ENCODE measurements around the gene RBMS1.
"Not testable (repeated sequence)": the region's sequence is repeated elsewhere in the genome, so short reads cannot be mapped to it uniquely, and the experiment has no call there.

Gene RBMS1

DNA sequence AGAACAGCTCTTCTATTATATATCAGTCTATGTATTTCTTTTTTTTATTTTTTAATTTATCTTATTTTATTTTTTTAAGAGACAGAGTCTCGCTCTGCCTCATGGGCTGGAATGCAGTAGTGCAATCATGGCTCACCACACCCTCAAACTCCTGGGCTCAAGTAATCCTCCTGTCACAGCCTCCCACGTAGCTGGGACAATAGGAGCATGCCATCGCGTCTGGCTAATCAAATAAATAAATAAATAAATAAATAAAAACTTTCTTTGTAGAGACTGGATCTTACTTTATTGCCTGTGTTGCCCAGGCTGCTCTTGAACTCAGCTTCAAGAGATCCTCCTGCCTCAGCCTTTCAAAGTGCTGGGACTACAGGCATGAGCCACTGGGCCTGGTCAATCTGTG is 117.0 kb downstream of the RBMS1 start:
- DNase-seq, result no peak

DNA sequence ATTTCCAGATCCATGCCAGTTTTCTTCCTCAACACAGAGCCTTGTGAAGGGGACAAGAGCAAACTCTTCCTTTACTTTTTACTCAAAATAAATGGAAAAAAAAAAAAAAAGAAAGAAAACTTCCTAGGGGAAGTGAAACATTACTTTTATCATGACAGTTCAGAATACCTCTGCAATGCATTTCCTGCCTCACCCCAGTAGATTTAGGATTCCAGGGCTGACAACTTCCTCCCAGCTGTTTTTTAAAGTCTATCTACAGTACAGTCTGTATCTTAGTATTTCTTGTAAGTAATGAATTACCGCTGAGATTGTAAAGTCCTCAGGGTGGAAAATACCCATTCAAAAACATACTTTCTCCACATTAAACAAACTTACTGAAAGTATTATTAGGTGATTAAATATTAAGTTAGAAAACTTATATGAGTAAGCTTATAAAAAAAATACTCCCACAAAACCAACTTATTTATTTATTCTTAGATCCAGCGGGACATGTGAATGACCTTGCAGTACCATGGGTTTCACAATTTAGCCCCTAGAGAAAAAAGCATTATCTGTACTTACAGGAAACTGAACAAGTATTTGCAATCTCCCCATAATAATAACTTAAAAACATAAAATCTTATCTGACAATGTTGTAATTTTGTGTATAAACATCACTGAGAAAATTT is 117.7 kb downstream of the RBMS1 start:
- DNase-seq, result no peak

DNA sequence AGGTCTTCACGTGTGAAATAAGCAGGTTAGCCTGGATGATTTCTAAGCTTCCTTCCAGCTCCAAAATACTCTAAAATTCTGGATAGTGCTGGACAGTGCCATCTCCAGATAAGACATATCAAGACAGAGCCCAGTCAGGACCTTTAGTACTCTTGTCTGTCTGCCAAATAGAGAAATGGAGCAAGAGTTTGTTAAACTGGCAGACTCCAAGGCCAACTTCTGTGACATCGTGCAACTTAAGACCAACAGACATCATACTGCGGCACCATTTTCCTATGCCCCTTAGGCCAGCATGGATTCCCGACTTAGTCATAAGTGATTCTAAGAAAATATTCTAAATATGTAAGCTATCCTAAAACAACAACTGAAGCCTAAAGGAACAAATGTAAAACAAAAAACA is 118.6 kb downstream of the RBMS1 start:
- no peak for DNase-seq

DNA sequence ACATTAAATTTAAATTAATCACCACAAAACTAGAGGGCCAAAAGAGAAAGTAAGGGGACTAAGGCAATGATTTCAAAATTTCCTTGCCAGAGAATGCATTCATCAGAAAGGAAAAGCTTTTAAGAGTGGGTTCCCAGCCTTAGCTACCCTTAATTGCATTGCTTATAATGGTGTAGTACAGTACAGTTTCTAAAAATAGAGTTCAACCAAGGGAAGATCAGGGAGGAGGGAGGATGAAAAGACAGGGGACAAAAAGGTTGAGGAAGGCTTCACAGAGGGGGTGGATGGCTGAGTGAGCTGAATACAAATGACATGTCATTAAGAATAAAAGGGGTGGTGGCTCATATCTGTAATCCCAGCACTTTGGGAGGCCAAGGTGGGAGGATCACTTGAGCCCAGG is 119.9 kb downstream of the RBMS1 start:
- DNase-seq, result no peak

DNA sequence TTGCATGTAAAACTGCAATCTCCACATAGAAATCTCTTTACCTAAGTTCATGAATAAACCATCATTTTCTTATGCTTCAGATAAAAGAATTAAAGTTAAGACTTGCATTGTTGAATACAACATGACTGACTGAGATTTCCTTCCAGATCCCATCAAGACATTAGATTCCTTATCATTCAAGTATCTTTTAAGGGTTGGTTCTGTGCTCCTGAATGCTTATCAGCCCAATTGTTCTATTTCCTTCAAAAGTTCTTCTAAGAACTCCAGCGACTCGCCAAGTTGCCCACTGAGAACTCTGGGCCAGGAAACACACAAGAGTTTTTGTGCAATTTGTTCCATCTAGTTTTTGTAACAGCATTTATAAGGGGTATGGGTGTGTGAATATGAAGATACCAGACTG is 120.3 kb downstream of the RBMS1 start:
- DNase-seq, result no peak

DNA sequence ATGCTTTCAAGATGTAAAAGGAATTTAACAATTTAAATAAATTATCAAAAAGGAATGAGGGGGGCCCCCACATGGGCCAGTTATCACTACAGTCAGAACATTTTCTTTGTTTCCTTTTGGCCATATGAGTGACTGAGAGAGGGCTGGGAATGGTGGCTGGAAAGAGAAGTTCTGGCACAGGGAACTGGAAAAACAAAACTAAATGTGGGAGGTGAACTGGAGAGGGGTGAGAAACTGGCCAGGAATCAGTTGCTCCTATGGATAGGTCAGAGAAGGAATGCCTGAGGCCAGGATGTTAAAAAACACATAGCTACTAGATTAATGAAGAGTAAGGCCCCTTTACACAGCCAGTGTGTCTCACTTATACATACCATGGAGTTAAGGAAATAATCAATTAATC is 121.0 kb downstream of the RBMS1 start:
- DNase-seq, result no peak

DNA sequence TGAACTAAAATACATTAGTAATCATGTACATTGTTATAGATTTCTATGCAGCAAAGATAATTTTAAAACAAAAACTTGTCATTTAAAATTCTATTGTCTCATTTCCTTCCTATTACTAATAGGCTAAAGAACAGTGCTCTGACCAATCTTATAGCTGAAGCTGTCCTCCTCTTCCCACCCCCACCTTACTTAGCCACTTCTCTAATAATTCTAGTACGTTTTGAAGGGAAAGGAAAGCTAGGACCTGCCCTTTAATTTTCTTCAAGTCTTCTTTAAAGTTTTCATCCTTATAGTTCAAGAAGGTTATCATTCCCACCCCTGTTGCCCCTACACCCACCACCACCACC is 121.6 kb downstream of the RBMS1 start:
- DNase-seq, result no peak

DNA sequence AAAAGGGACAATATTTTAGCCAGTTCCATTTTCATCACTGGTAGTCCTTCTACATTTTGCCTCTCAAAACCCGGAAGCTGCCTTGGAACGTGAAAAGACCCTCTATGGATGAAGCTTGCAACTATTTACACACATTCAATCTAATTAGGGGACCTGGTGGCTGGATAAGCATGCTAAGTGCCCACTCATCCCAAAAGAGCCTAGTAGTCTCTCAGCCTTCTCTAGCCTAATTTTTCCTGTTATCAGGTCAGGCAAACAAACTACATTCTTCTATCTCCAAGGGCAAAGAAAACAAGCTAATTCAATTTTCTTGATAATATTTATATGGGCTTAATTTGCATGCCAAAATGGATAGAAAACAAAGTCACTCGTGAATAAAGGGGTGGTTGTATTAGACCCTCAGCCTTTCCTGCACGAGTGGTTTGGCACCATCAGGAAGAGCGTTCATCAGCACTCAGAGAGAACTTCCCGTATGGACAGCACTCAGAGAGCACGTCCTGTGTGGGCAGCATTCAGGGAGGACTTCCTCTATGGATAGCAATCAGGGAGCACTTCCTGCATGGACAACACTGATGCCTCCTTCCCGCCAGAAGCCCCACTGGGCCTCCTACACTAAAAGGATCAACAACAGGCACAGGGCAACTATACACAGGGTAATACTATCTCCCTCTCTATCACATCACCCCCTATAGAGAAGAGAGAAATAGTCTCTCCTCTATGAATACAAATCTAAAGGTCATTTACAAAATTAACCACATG is 122.2 kb downstream of the RBMS1 start:
- DNase-seq, result no peak

DNA sequence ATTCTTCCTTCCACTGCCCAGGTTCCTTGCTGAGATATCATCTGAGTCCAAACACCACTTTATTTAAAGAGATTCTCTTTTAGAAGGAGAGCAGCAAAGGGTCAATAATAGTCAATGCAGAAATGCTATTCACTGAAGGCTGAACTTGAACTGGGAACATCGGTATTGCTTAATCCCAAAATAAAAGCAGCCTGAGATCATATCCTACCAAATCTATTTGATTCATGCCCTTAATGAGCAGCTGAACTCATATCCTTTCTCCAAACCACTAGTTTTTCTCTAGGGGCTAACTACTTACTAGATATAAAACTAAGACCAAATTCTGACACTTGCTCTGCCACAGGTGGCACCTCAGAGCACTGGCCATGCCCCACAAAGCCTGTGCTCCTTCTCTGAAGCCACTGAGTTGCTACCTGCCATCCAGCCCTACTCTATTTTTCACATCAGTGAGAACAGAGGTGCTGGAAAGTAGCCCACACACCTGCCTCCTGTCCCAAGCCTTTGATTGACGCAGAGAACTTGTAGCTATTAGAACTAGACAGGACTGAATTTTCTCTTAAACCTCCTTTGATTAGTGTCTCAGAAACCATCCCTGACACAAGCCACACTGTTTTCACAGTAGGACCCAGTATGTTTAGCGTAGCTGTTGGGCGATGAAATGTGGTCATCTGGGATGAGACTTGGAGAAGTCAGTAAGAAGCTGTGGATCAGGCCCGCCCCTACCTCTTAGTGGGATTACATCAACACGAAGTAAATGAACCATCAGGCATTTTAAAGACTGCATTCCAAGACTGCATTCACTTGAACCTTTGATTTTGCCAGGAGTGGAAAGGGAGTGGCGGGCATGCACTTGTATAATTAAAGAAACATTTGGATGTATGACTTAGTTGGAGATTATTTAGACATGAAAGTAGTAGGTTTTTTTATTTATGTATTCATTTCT is 124.3 kb downstream of the RBMS1 start:
- DNase-seq, result no peak

DNA sequence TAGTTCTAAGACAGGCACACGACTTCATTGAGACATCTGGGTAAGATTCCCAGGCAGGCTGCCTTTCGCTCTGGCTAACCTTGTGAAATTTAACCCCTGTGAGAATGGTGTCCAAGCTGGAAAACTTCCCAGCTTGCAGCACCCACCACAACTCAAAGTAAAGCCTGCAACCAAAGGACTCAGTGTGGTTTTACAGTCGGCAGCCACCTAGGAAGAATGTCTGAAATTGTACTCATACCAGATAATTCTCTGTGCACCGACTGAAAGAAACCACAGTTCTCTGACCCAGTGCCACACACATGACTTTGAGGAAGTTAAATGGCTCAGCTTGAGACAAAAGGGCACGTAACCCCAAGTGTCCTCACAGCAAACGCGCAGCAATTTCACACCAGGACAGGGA is 125.7 kb downstream of the RBMS1 start:
- no peak for DNase-seq

DNA sequence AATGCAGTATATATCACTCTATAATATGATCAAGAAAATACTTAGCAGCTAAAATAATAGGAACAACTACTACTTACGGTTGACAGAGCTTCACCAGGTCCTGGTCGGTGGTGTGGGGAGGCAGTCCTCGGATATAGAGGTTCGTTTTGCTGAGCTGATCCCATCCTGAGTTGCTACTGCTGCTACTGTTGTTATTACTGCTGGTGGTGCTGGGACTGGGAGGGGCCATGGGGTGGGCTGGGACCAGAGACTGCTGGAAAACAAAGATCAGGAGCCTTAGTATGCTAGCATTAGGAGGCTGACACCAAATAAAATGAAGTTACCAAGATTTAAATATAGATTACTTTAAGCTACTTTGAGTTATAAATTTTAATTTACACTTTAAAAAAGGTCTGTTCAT is 126.5 kb downstream of the RBMS1 start:
- DNase-seq, result not testable (repeated sequence)

DNA sequence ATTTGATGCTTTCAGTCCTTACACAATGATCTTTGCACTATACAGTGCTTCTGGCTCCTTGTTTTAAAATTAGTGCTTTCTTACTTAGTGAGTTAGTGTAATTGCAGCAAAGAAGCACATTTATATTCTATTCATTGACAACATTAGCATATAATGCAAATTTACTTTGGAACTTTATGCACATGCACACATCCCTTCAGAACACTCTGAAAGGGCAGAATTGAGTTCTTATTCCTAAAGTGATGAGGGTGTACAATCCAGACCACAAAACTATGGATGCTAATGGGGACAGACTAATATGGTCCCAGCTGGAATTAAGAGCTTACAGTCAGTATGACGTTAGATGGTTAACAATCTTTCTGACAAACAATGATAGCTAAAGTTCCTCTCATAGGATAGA is 127.1 kb downstream of the RBMS1 start:
- no peak for DNase-seq

DNA sequence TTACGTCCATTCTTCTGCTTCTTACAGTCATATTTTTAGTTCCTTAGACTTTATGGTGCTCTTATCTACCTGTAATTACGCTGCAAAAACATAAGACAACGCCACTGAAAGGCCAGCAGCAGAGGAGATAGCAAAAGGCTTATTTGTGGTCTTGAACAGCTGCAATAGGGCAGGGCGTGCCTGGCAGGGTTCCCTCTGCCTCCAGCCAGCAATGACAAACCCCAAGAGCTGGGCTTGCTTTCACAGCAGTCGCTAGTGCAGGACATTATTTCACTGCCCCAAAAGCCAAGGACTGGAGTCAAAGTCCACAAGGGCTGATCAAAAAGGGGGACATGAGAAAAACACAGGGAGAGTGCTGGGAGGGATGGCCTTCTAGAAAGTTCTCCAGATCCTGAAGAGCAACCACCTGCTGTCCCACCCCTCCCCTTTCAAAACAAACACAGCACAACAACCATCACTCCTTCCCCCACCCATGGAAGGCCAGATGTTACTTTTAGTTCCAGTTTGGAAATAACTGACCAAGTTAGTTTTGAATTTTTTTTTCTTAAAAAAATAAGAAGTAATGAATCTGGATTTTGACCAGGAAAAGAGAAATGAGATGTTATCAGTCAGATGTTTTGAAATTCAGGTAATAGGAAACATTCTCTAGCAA is 127.8 kb downstream of the RBMS1 start:
- no peak for DNase-seq

DNA sequence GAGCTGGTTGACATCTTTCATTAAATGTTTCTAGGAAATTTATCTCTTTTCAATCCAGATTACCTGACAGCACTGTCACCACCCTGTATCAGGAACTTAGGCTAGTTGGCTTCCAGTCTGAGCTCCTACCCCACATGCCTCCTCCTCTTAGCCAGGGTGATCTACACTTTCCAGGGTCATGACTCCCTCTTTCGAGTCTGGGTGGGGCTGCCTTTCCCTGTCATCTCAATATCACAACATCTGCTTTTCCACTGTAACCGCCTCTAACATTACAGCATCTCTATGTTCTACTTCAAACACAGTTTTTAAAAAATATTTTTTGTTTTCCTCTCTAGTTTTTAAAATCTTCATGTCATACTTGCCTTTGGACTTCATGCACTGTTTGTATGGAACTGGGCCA is 129.2 kb downstream of the RBMS1 start:
- DNase-seq, result no peak

DNA sequence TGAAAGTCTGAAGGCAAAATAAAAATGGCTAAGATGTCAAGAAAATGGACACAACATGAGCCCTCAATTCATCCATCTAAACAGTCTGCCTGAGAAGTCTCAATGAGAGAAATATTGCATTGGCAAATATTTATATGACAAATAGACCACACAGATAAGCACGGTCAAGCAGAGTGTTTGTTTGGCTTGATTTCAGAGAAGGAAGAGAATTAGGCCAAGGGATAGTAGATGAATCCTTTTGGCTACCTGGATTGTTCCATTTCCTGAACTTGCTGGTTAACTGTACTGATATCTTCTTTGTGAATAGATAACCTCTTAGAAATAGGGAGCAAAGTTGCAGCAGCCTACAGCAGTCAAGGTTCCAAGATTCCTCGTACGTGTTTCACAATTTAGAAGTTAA is 129.6 kb downstream of the RBMS1 start:
- no peak for DNase-seq

DNA sequence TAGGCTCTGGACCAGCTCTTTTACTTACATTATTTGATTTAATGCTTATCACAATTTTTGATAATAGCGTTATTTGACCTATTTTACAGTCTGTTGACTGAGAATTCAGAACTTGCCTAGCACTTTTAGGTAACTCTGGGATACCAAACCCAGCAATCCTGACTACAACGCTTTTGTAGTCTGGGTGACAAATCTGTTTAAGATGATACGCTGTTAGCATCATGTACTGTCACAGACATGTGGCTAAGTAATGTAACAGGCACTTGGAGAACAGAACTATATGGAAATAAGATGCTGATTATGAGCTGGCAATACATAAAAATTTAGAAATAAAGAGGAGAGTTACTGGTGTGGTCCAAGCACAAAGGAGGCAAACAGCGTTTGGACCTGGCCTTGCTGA is 130.6 kb downstream of the RBMS1 start:
- DNase-seq, result no peak

DNA sequence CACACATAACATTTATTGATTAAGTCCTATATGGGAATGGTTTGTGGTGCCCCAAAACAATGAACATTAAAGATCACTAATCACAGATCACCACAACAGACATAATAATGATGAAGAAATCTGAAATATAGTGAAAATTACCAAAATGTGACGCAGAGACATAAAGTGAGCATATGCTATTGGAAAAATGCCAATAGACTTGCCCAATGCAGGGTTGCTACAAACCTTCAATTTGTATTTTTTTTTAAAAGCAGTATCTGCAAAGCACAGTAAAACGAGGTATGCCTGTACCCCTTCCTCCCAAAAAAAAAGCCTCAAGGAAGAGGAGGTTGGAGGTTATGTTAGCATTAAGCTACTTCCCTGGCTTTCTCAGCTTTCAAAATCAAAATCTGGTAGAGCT is 131.1 kb downstream of the RBMS1 start:
- no peak for DNase-seq

DNA sequence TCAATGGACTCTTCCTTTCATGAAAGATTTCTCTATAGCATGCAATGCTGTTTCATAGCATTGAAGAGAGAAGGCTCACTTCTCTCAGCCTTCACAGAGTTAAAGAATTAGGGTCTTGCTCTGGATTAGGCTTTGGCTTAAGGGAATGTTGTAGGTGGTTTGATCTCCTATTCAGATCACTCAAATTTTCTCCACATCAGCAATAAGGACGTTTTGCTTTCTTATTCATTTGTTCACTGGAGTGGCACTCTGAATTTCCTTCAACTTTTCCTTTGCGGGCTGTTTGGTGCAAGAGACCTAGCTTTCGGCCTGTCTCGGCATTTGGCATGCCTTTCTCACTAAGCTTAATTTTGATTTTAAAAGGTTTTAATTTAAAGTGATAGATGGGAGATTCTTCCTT is 131.6 kb downstream of the RBMS1 start:
- DNase-seq, result no peak

DNA sequence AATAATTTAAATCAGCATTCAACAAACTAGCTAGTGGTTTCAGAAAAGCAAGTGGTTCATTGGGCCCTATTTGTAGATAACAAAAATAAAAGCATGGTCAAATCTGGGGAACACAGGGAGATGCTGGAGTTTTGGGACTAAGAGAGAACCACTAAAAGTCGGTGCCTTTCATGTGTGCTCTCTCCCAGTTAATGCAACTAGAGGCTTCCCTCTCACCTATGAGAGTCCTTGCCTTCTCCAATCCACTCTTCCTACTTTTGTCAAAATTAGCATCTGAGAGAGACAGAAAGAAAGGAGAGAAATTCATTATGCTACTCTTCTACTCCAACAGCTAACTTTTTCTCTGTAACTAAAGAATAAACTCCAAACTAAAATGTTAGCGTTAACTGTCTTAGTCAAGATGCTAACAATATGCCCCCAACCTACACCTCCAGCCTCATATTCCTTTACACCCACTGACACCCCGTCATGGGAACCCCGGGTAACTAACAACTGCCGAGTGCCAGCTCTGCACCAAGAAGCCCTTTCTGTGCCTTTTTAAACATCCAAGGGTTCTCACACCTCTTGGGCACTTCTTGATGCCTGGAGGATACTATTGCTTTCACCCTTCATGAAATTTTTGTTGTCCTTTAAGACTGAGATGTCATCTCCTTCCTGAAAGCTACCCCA is 133.4 kb downstream of the RBMS1 start:
- DNase-seq, result no peak

DNA sequence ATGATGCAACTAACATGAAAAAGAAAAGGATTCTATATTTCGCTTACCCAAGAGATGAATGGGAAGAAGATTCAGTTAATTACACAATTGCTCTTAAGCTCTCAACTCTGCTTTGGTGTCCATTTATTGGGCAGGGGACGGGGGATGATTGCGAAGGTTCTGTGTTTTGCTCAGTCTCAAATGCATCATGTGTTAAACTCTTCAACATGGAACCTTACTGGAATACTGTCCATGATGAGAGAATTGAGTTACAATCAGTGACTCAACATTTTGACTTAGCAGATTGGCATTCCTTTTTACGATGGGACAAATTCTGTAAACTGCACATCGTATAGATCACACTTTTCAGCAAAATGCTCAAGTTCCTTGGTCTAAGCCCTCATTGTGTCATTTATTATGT is 135.6 kb downstream of the RBMS1 start:
- DNase-seq, result no peak

DNA sequence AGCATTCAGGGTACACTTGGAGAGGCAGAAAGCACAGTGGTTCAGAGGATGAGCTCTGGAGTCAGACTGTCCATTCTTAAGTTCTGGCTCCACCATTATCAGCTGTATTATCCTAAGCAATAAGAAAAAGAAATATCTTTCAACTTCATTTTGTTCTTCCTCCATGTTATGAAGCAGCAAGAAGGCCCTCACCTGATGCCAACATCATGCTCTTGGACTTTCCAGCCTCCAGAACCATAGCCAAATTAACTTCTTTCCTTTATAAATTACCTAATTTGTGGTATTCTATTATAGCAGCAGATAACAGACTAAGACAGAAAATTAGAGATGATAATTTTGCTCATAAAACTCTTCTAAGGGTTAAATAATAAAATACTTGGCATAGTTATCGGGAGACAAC is 137.1 kb downstream of the RBMS1 start:
- DNase-seq, result no peak

DNA sequence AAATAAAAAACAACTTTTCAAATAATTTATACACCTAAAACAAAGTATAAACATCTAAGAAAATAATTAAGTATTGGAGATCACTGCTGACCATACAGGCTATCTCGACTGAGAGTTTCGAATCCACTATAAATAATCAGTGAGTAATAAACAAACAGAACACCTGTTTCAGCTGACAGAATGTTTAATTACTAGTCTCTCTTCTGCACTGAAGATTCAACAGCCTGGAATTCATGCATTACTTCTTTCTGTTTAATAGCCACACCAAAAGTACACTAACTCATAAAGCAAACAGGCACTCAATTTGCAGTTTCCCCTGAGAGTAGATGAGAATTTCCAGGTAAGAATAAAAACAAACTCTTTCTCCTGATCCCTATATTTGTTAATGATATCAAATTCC is 138.5 kb downstream of the RBMS1 start:
- DNase-seq, result no peak

DNA sequence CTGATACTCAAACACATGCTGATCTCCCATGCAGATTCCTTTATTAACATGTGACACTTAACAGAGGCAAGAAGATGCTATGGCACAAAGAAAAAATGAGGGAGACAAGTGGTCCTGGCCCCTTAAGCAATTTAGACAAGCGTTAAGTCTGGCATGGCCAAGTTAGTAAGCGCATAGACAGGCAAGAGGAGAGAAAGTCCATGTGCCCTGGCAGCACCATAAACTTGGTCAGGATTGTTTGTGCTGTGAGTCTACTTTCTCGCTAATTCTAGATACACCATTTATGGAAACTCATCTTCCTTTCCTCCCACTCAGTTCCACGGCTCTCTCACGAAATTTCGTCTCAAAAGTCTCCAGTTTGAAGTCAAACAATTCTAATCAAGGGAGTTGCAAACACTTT is 138.9 kb downstream of the RBMS1 start:
- no peak for DNase-seq
